H1 (cell line): Measurements from ENCODE around the gene CAPZA2. TPM values are rescaled to one million over a fixed set of nuclear protein-coding genes. Genes with fewer than 3 reads are reported as not detected.

Experiments used
- CTCF ChIA-PET: fragments of 300-600 bp; sonication (Branson Sonifier 250); formaldehyde crosslinking; loops from one replicate; lab custom pipeline; 2021; ENCODE audit not compliant: partially characterized antibody; lab: Charles Lee
- POLR2A ChIA-PET: fragments of 300-600 bp; sonication (Branson Sonifier 250); formaldehyde crosslinking; loops from one replicate; lab custom pipeline; 2021; ENCODE audit warnings: inconsistent platforms; ENCODE audit not compliant: partially characterized antibody; lab: Charles Lee
- DNase-seq, 2 experiments: peaks; one replicate each; pipeline versions ENCODE4 v3.0.0 to v3.0.0-alpha.2; 2010 to 2022; ENCODE audit warnings: low spot score in 2 of 2, low read depth in 1 of 2, mixed read lengths in 1 of 2
- FAIRE-seq: peaks from 2 replicates; lab custom pipeline; 2011; peaks lifted over from hg19 to GRCh38; lab: Jason Lieb, UNC
- H2AFZ ChIP-seq: 2 replicates; pipeline ENCODE4 v1.8.1; 2012; ENCODE audit warnings: low read length, inconsistent platforms
- H2AK5ac ChIP-seq: 2 replicates; pipeline ENCODE4 v1.6.1; 2013; ENCODE audit warnings: low read depth, low read length
- H2BK120ac ChIP-seq: replicated peaks from 2 replicates; pipeline ENCODE3; 2013; ENCODE audit warnings: low read depth, low read length, inconsistent platforms
- H2BK12ac ChIP-seq: 2 replicates; pipeline ENCODE4 v1.6.1; 2013; ENCODE audit warnings: low read depth, low read length
- H2BK15ac ChIP-seq: 2 replicates; pipeline ENCODE4 v1.6.1; 2013; ENCODE audit warnings: low read length
- H2BK20ac ChIP-seq: 2 replicates; pipeline ENCODE4 v1.6.1; 2013; ENCODE audit warnings: low read length
- H2BK5ac ChIP-seq: 2 replicates; pipeline ENCODE4 v1.6.1; 2013; ENCODE audit warnings: low read depth, low read length
- H3K14ac ChIP-seq: 2 replicates; pipeline ENCODE4 v1.6.1; 2013; ENCODE audit warnings: inconsistent platforms; ENCODE audit not compliant: insufficient read length
- H3K18ac ChIP-seq: 2 replicates; pipeline ENCODE4 v1.6.1; 2013; ENCODE audit warnings: low read length; ENCODE audit errors: extremely low read depth
- H3K23ac ChIP-seq: 2 replicates; pipeline ENCODE4 v1.6.1; 2013; ENCODE audit warnings: inconsistent platforms; ENCODE audit not compliant: insufficient read length
- H3K23me2 ChIP-seq: 2 replicates; pipeline ENCODE4 v1.6.1; 2013; ENCODE audit warnings: low read depth, low read length
- H3K27ac ChIP-seq: 2 replicates; pipeline ENCODE4 v1.6.1; 2011; ENCODE audit warnings: low read depth, low read length, inconsistent platforms
- H3K27me3 ChIP-seq, 4 experiments: replicated peaks in 1 of 4; 1 replicate in 1 of 4; 2 replicates in 3 of 4; pipeline versions ENCODE4 v1.6.1 to v1.8.1; 2011 to 2013; ENCODE audit warnings: low read length in 3 of 4, mild to moderate bottlenecking in 3 of 4, inconsistent platforms in 2 of 4, mixed read lengths in 2 of 4, moderate library complexity in 1 of 4; ENCODE audit not compliant: control insufficient read depth in 3 of 4, insufficient read depth in 3 of 4; ENCODE audit errors: extremely low read depth in 1 of 4
- H3K36me3 ChIP-seq, 4 experiments: 2 replicates each; pipeline versions ENCODE4 v1.6.1 to v1.8.1; 2011 to 2013; ENCODE audit warnings: mild to moderate bottlenecking in 4 of 4, low read length in 3 of 4, moderate library complexity in 2 of 4, control low read depth in 1 of 4, inconsistent platforms in 1 of 4; ENCODE audit not compliant: insufficient read depth in 4 of 4, control insufficient read depth in 2 of 4
- H3K4ac ChIP-seq: replicated peaks from 2 replicates; pipeline ENCODE3; 2013; ENCODE audit warnings: low read length, low read depth, mixed read lengths, inconsistent platforms; ENCODE audit not compliant: insufficient read length
- H3K4me1 ChIP-seq, 4 experiments: replicated peaks in 1 of 4; 1 replicate in 1 of 4; 2 replicates in 3 of 4; pipeline versions ENCODE4 v1.6.1 to v1.8.1; 2011 to 2013; ENCODE audit warnings: low read length in 3 of 4, inconsistent platforms in 2 of 4, mixed read lengths in 1 of 4; ENCODE audit not compliant: insufficient read depth in 4 of 4, control insufficient read depth in 3 of 4
- H3K4me2 ChIP-seq, 2 experiments: 2 replicates each; pipeline versions ENCODE4 v1.6.1 to v1.8.1; 2011 to 2013; ENCODE audit warnings: low read depth in 2 of 2, low read length in 2 of 2, control low read depth in 1 of 2, inconsistent platforms in 1 of 2, mild to moderate bottlenecking in 1 of 2; ENCODE audit not compliant: insufficient read depth in 1 of 2
- H3K4me3 ChIP-seq, 4 experiments: fragments of 200-600, 300-600 bp in 1 of 4; sonication (generic), shearing (Covaris generic), sonication (Bioruptor Twin) in 1 of 4; 2 replicates each; pipeline versions ENCODE4 v1.5.1 to v1.8.1; 2011 to 2016; ENCODE audit warnings: low read length in 4 of 4, low read depth in 3 of 4, control low read depth in 2 of 4, inconsistent platforms in 2 of 4, mild to moderate bottlenecking in 2 of 4, mixed read lengths in 1 of 4, moderate library complexity in 1 of 4; ENCODE audit not compliant: insufficient read depth in 2 of 4; ENCODE audit errors: extremely low read depth in 1 of 4
- H3K56ac ChIP-seq: replicated peaks from 2 replicates; pipeline ENCODE3; 2013; ENCODE audit warnings: low read depth, mild to moderate bottlenecking, mixed read lengths, low read length, inconsistent platforms; ENCODE audit not compliant: insufficient read length
- H3K79me1 ChIP-seq: 2 replicates; pipeline ENCODE4 v1.6.1; 2013; ENCODE audit warnings: low read depth, low read length, control low read depth
- H3K79me2 ChIP-seq, 2 experiments: 2 replicates each; pipeline versions ENCODE4 v1.6.1 to v1.8.1; 2012 to 2013; ENCODE audit warnings: low read length in 2 of 2, mild to moderate bottlenecking in 2 of 2, inconsistent platforms in 1 of 2; ENCODE audit not compliant: insufficient read depth in 2 of 2, control insufficient read depth in 1 of 2
- H3K9ac ChIP-seq, 4 experiments: replicated peaks in 1 of 4; 1 replicate in 1 of 4; 2 replicates in 3 of 4; pipeline versions ENCODE4 v1.6.1 to v1.8.1; 2011 to 2013; ENCODE audit warnings: low read depth in 3 of 4, low read length in 3 of 4, control low read depth in 2 of 4, mild to moderate bottlenecking in 2 of 4, moderate library complexity in 2 of 4, inconsistent platforms in 1 of 4; ENCODE audit errors: extremely low read depth in 1 of 4
- H3K9me3 ChIP-seq, 2 experiments: 2 replicates each; pipeline versions ENCODE4 v1.6.1 to v1.8.1; 2012 to 2013; ENCODE audit warnings: mild to moderate bottlenecking in 2 of 2, moderate library complexity in 2 of 2, control low read depth in 1 of 2, inconsistent platforms in 1 of 2, low read depth in 1 of 2, low read length in 1 of 2, mixed read lengths in 1 of 2; ENCODE audit not compliant: insufficient read depth in 2 of 2
- H4K20me1 ChIP-seq, 2 experiments: replicated peaks in 1 of 2; 2 replicates each; pipeline versions ENCODE3 to v1.8.1; 2011 to 2013; ENCODE audit warnings: inconsistent platforms in 2 of 2, low read length in 2 of 2, mild to moderate bottlenecking in 1 of 2; ENCODE audit not compliant: insufficient read depth in 2 of 2, control insufficient read depth in 1 of 2
- H4K5ac ChIP-seq: 2 replicates; pipeline ENCODE4 v1.6.1; 2013; ENCODE audit warnings: low read length, low read depth, mixed read lengths, inconsistent platforms; ENCODE audit not compliant: insufficient read length
- H4K8ac ChIP-seq: 2 replicates; pipeline ENCODE4 v1.8.0; 2013; ENCODE audit warnings: mild to moderate bottlenecking, moderate library complexity, low read length, inconsistent platforms; ENCODE audit not compliant: insufficient read depth; ENCODE audit errors: extremely low read depth
- H4K91ac ChIP-seq: replicated peaks from 2 replicates; pipeline ENCODE3; 2013; ENCODE audit warnings: low read length, mixed read lengths, inconsistent platforms; ENCODE audit not compliant: insufficient read length
- CTBP2 ChIP-seq: IDR thresholded peaks from 2 replicates; pipeline ENCODE4 v1.7.0; 2011; ENCODE audit warnings: borderline replicate concordance, mild to moderate bottlenecking, moderate library complexity, mixed read lengths, low read length; ENCODE audit not compliant: insufficient read depth, insufficient read length
- SIN3A ChIP-seq, 2 experiments: IDR thresholded peaks in 1 of 2; conservative IDR thresholded peaks in 1 of 2; 2 replicates each; pipeline ENCODE4 v1.6.1; 2011 to 2012; ENCODE audit warnings: low read length in 2 of 2, improper control_type of control experiment in 1 of 2, low read depth in 1 of 2, mild to moderate bottlenecking in 1 of 2
- WGBS, 2 experiments: shearing (Covaris generic) in 1 of 2; methylation state at CpG; one replicate each; pipeline versions ENCODE4 v1.1.6 to v1.1.7; 2013 to 2015; ENCODE audit warnings: low lambda C conversion rate in 2 of 2, mixed read lengths in 2 of 2, inconsistent platforms in 1 of 2, low coverage in 1 of 2, missing lambda C conversion rate in 1 of 2; ENCODE audit not compliant: insufficient replicate concordance in 2 of 2, insufficient coverage in 1 of 2, insufficient read length in 1 of 2; ENCODE audit errors: extremely low coverage in 1 of 2, missing lambda C conversion rate in 1 of 2; 5-methylcytosine and 5-hydroxymethylcytosine counted together
- polyA plus RNA-seq, 7 experiments: library from polyadenylated mRNA; depleted of rRNA in 3 of 7; stranded (reverse) in 5 of 7; unstranded in 2 of 7; fragments of >200 nt in 5 of 7; fragments of 200-250 nt in 2 of 7; gene quantifications; 1 replicate in 5 of 7; 2 replicates in 1 of 7; 4 replicates in 1 of 7; pipeline versions ENCODE4 v1.2.1 to v1.2.3, GENCODE V29; 2011 to 2013; ENCODE audit warnings: missing spikeins in 2 of 7, mixed read lengths in 2 of 7
- total RNA-seq: library from RNA; stranded (reverse); fragmentation: NEBNext Ultra II Directional; extraction: Animal tissue kit (Norgen Biotek cat#: 25700); gene quantifications from 2 replicates; pipeline ENCODE4 v1.2.1, GENCODE V29; 2021

CAPZA2 gene
- total and polyA plus RNA-seq, 2 of the 8 experiments (the other 6 are each of a cell fraction or from before 2014, with no cell fraction given) = 33.2 to 145 TPM

DNA sequence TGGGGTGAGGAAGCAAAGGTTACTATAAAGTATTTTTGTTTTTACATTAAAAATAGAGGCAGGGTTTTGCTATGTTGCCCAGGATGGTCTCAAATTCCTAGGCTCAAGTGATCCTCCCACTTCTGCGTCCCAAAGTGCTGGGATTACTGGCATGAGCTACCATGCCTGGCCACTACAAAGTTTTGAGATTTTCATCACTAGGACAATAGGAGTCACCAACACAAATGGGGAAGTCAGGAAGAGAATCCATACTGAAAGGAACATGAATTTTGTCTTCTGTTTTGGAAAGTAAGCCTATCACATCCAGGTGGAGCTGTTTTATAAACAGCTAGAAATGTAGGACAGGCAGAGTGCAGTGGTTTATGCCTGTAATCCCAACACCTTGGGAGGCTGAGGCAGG is 20.0 kb upstream of the CAPZA2 start:
- Histone ChIP-seq H4K91ac (no peak overlapping the region), H3K14ac (no peak overlapping the region), H3K18ac (no peak overlapping the region), H2BK120ac (no peak overlapping the region), H2BK12ac (no peak overlapping the region), H4K8ac (no peak overlapping the region), H3K4me2 (no peak overlapping the region), H2BK5ac (no peak overlapping the region), H4K20me1 (no peaks in the 10 kb centered on the region), H3K27ac (no peak overlapping the region), H3K79me1 (no peaks in the 10 kb centered on the region), H3K23me2 (no peaks in the 10 kb centered on the region), H2BK20ac (no peak overlapping the region), H2BK15ac (no peak overlapping the region), H2AK5ac (no peak overlapping the region), H2AFZ (no peak overlapping the region), H4K5ac (no peak overlapping the region), H3K4me1 (no peaks in the 10 kb centered on the region), H3K9ac (no peak overlapping the region), H3K9me3 (no peaks in the 10 kb centered on the region), H3K27me3 (no peaks in the 10 kb centered on the region), H3K4me3 (no peak overlapping the region), H3K4ac (no peak overlapping the region), H3K36me3 (no peaks in the 10 kb centered on the region), H3K79me2 (no peaks in the 10 kb centered on the region), H3K23ac (no peak overlapping the region), H3K56ac (no peak overlapping the region)
- FAIRE-seq (no peak), DNase-seq (no peak)
- ChIA-PET CTCF (no interaction called here), POLR2A (no interaction called here)
- 71% methylated on average over 1 of the region's 1 CpG; no CpG with 5 or more reads in 1 of the 2 experiments for WGBS, 2 experiments
- no peak for TF ChIP-seq CTBP2
- TF ChIP-seq SIN3A (conservative IDR thresholded peaks at IDR 0.05 in 1 of 2, IDR thresholded peaks at IDR 0.05 in 1 of 2; ENCODE audit: low read depth in 1 of 2, low read length in 2 of 2) = no peak
